PC-3 (cell line): Measurements from ENCODE around the gene TAC4. TPM values are rescaled to one million over a fixed set of nuclear protein-coding genes. Genes with fewer than 3 reads are reported as not detected.

ENCODE experiments used
- ATAC-seq: fragments of 200-7000 bp; cut with Tn5 transposase; 2 replicates; pipeline ENCODE4 v1.9.1; 2020; ENCODE audit warnings: mild to moderate bottlenecking, moderate library complexity
- BruUV-seq: library from RNA; stranded (reverse); fragments of 400-500 nt; replicated peaks from 2 replicates; lab custom pipeline; 2021; lab: Mats Ljungman, UMichigan
- CTCF ChIA-PET: fragments of 300-600 bp; sonication (Branson Sonifier 250); formaldehyde crosslinking; loops from one replicate; lab custom pipeline; 2022; ENCODE audit warnings: antibody characterized with exemption; lab: Charles Lee
- POLR2A ChIA-PET: fragments of 300-600 bp; sonication (Branson Sonifier 250); formaldehyde crosslinking; loops from one replicate; lab custom pipeline; 2022; ENCODE audit warnings: antibody characterized with exemption; ENCODE audit not compliant: unreplicated experiment; lab: Charles Lee
- DNase-seq: peaks from one replicate; pipeline ENCODE4 v3.0.0-alpha.2; 2015
- H2AFZ ChIP-seq: fragments of 300-600 bp; sonication (generic); 2 replicates; pipeline ENCODE4 v1.6.0; 2016; ENCODE audit warnings: antibody characterized with exemption, low read length
- H3F3A ChIP-seq: fragments of 300-600 bp; sonication (generic); one replicate; pipeline ENCODE4 v1.6.0; 2017; ENCODE audit warnings: antibody characterized with exemption, low read length, control low read depth, mild to moderate bottlenecking; ENCODE audit not compliant: unreplicated experiment
- H3K27ac ChIP-seq: fragments of 300-600 bp; sonication (generic); 2 replicates; pipeline ENCODE4 v1.5.1; 2016; ENCODE audit warnings: mild to moderate bottlenecking, low read length
- H3K27me3 ChIP-seq: fragments of 300-600 bp; sonication (generic); 2 replicates; pipeline ENCODE4 v1.6.1; 2016; ENCODE audit warnings: low read length, mixed read lengths
- H3K36me3 ChIP-seq: fragments of 300-600 bp; sonication (generic); 2 replicates; pipeline ENCODE4 v1.6.1; 2016; ENCODE audit warnings: low read depth, mixed run types, low read length, mixed read lengths
- H3K4me1 ChIP-seq: fragments of 300-600 bp; sonication (generic); 2 replicates; pipeline ENCODE4 v1.5.1; 2016; ENCODE audit warnings: low read length; ENCODE audit not compliant: insufficient read depth
- H3K4me2 ChIP-seq: fragments of 300-600 bp; sonication (generic); 2 replicates; pipeline ENCODE4 v1.6.0; 2016; ENCODE audit warnings: low read length
- H3K4me3 ChIP-seq: fragments of 300-600 bp; sonication (generic); 2 replicates; pipeline ENCODE4 v1.5.1; 2016; ENCODE audit warnings: mild to moderate bottlenecking, low read length, mixed read lengths
- H3K79me2 ChIP-seq: fragments of 300-600 bp; sonication (generic); 2 replicates; pipeline ENCODE4 v1.6.1; 2017; ENCODE audit warnings: low read length, mixed read lengths
- H3K9ac ChIP-seq: fragments of 300-600 bp; sonication (generic); 2 replicates; pipeline ENCODE4 v1.6.0; 2016; ENCODE audit warnings: mild to moderate bottlenecking, low read length
- H3K9me2 ChIP-seq: fragments of 300-600 bp; sonication (generic); replicated peaks from 2 replicates; pipeline ENCODE4 v1.6.1; 2016; ENCODE audit warnings: mixed run types, low read length, mixed read lengths
- H3K9me3 ChIP-seq: fragments of 300-600 bp; sonication (generic); 2 replicates; pipeline ENCODE4 v1.6.1; 2016; ENCODE audit warnings: low read length, mixed read lengths
- H4K20me1 ChIP-seq: fragments of 300-600 bp; sonication (generic); 2 replicates; pipeline ENCODE4 v1.6.1; 2016; ENCODE audit warnings: low read length, mixed read lengths
- CTCF ChIP-seq: fragments of 300-600 bp; sonication (generic); conservative IDR thresholded peaks from 2 replicates; pipeline ENCODE4 v1.5.1; 2017; ENCODE audit warnings: antibody characterized with exemption, low read depth, mild to moderate bottlenecking, low read length
- EZH2 ChIP-seq: fragments of 300-600 bp; sonication (generic); IDR thresholded peaks from one replicate; pipeline ENCODE4 v1.6.1; 2017; ENCODE audit warnings: antibody characterized with exemption, mild to moderate bottlenecking, low read length; ENCODE audit not compliant: unreplicated experiment
- EZH2phosphoT487 ChIP-seq: fragments of 300-600 bp; sonication (generic); IDR thresholded peaks from 2 replicates; pipeline ENCODE4 v1.6.1; 2018; ENCODE audit warnings: mild to moderate bottlenecking, antibody characterized with exemption, low read length, borderline replicate concordance
- intact Hi-C: fragments of 100-400 bp; cut with micrococcal nuclease; formaldehyde crosslinking; loops from 2 replicates; pipeline ENCODE4 v1.9.0; 2023
- total RNA-seq: library from RNA; depleted of rRNA; stranded (reverse); fragments of >200 nt; gene quantifications from 2 replicates; pipeline ENCODE4 v1.2.3, GENCODE V29; 2014

TAC4 gene
- total RNA-seq, 1 experiment from 2014 or later = not detected

GRCh38 chr17:49821916-49822315 lies 26.0 kb downstream of the TAC4 start:
- H4K20me1 ChIP-seq = no peaks in the 10 kb centered on the region

GRCh38 chr17:49821466-49821865 lies 26.4 kb downstream of the TAC4 start:
- ChIA-PET CTCF (no interaction called here), POLR2A (no interaction called here)
- no peak for DNase-seq
- H3K4me3 ChIP-seq = no peak overlapping the region
- peaks cover 14% of the 10 kb centered on the region; the same call in 1 of the 2 replicates for H3K4me1 ChIP-seq
- intact Hi-C loops = no loop called here
- no peaks in the 10 kb centered on the region for H4K20me1 ChIP-seq
- BruUV-seq = no TSS peak
- H3K27ac ChIP-seq = no peak overlapping the region
- H3K9me2 ChIP-seq = no peaks in the 10 kb centered on the region
- no peaks in the 10 kb centered on the region for H3K79me2 ChIP-seq
- ATAC-seq = no peak
- no peak overlapping the region for H2AFZ ChIP-seq
- no peak overlapping the region for H3K9ac ChIP-seq
- H3K27me3 ChIP-seq = no peaks in the 10 kb centered on the region
- H3K36me3 ChIP-seq = peaks cover 71% of the 10 kb centered on the region
- TF ChIP-seq EZH2phosphoT487 = no peak
- TF ChIP-seq EZH2 = no peak
- TF ChIP-seq CTCF = no peak
- H3K4me2 ChIP-seq = no peak overlapping the region
- H3F3A ChIP-seq = no peaks in the 10 kb centered on the region
- H3K9me3 ChIP-seq = no peaks in the 10 kb centered on the region

More at GRCh38 chr17:49821916-49822315, 26.0 kb downstream of the TAC4 start:
- CTCF ChIA-PET = no interaction called here
- H3K9ac ChIP-seq = no peak overlapping the region
- H3K9me2 ChIP-seq = no peaks in the 10 kb centered on the region
- ATAC-seq (peak; percentile 68), DNase-seq (peak; percentile 87)
- no peaks in the 10 kb centered on the region for H3F3A ChIP-seq
- no peak overlapping the region for H2AFZ ChIP-seq
- no peaks in the 10 kb centered on the region for H3K79me2 ChIP-seq
- peaks cover 14% of the 10 kb centered on the region; the same call in 1 of the 2 replicates for H3K4me1 ChIP-seq
- H3K4me3 ChIP-seq = no peak overlapping the region
- intact Hi-C loops = no loop called here
- BruUV-seq = no TSS peak
- H3K27me3 ChIP-seq = no peaks in the 10 kb centered on the region
- no peak for TF ChIP-seq CTCF
- TF ChIP-seq EZH2phosphoT487 = no peak
- no peak for TF ChIP-seq EZH2
- peaks cover 75% of the 10 kb centered on the region for H3K36me3 ChIP-seq
- H3K9me3 ChIP-seq = no peaks in the 10 kb centered on the region
- H3K4me2 ChIP-seq = no peak overlapping the region
- POLR2A ChIA-PET = interaction anchor here (0.7 kb wide), 1 partner anchor 8 kb away, joined by 9 read pairs; no protein-coding TSS in a partner anchor
- no peak overlapping the region for H3K27ac ChIP-seq

- Histone ChIP-seq H2AFZ (no peak overlapping the region), H3K27me3 (no peaks in the 10 kb centered on the region), H3K9me2 (no peaks in the 10 kb centered on the region), H3K9ac (no peak overlapping the region), H3K4me2 (no peak overlapping the region), H4K20me1 (no peaks in the 10 kb centered on the region), H3K4me3 (no peak overlapping the region), H3K9me3 (no peaks in the 10 kb centered on the region), H3K27ac (no peak overlapping the region), H3K79me2 (no peaks in the 10 kb centered on the region), H3K4me1 (peaks cover 14% of the 10 kb centered on the region; the same call in 1 of the 2 replicates), H3K36me3 (peaks cover 69% of the 10 kb centered on the region), H3F3A (no peaks in the 10 kb centered on the region)
- ChIA-PET POLR2A (no interaction called here), CTCF (no interaction called here)
- TF ChIP-seq CTCF = no peak
- TF ChIP-seq EZH2phosphoT487 = no peak
- no peak for TF ChIP-seq EZH2
- no TSS peak for BruUV-seq
- DNase-seq = no peak
- intact Hi-C loops = no loop called here
- no peak for ATAC-seq
These were observed 27.1 kb downstream of the TAC4 start for GRCh38 chr17:49820773-49821172.
